ENCODE measurements around the gene OPCML. TPM values are rescaled to one million over a fixed set of nuclear protein-coding genes. Genes with fewer than 3 reads are reported as not detected.

Gene OPCML
- total RNA-seq, 1 donor from 2014 or later, result 0.58 TPM

- DNase-seq (ENCODE audit: extremely low read depth, low read depth, low spot score), result no peak
These were observed 8.9 kb upstream of the OPCML start for GRCh38 chr11:133541021-133541719.

GRCh38 chr11:133536198-133536597 is 3.9 kb upstream of the OPCML start:
- DNase-seq (ENCODE audit: extremely low read depth, low read depth, low spot score), result no peak

- no peak for DNase-seq (ENCODE audit: extremely low read depth, low read depth, low spot score)
These were observed 904 bp upstream of the OPCML start for GRCh38 chr11:133533205-133533604.

- no peak for DNase-seq (ENCODE audit: extremely low read depth, low read depth, low spot score)
These were observed 843 bp downstream of the OPCML start for GRCh38 chr11:133531458-133531857.

GRCh38 chr11:133530501-133530835 is 1.8 kb downstream of the OPCML start:
- no peak for DNase-seq (ENCODE audit: extremely low read depth, low read depth, low spot score)

- DNase-seq (ENCODE audit: extremely low read depth, low read depth, low spot score), result no peak
These were observed 2.3 kb downstream of the OPCML start for GRCh38 chr11:133529807-133530500.

GRCh38 chr11:133526790-133527189 is 5.5 kb downstream of the OPCML start:
- no peak for DNase-seq (ENCODE audit: extremely low read depth, low read depth, low spot score)

GRCh38 chr11:133525976-133526375 is 6.3 kb downstream of the OPCML start:
- DNase-seq (ENCODE audit: extremely low read depth, low read depth, low spot score), result no peak

GRCh38 chr11:133524488-133524887 is 7.8 kb downstream of the OPCML start:
- no peak for DNase-seq (ENCODE audit: extremely low read depth, low read depth, low spot score)

GRCh38 chr11:133522344-133522743 is 10.0 kb downstream of the OPCML start:
- no peak for DNase-seq (ENCODE audit: extremely low read depth, low read depth, low spot score)

GRCh38 chr11:133521502-133521901 is 10.8 kb downstream of the OPCML start:
- no peak for DNase-seq (ENCODE audit: extremely low read depth, low read depth, low spot score)

- no peak for DNase-seq (ENCODE audit: extremely low read depth, low read depth, low spot score)
These were observed 11.6 kb downstream of the OPCML start for GRCh38 chr11:133520707-133521106.

- DNase-seq (ENCODE audit: extremely low read depth, low read depth, low spot score), result no peak
These were observed 12.7 kb downstream of the OPCML start for GRCh38 chr11:133519560-133519959.

GRCh38 chr11:133518702-133519264 is 13.5 kb downstream of the OPCML start:
- no peak for DNase-seq (ENCODE audit: extremely low read depth, low read depth, low spot score)

GRCh38 chr11:133516845-133517244 is 15.5 kb downstream of the OPCML start:
- no peak for DNase-seq (ENCODE audit: extremely low read depth, low read depth, low spot score)

- no peak for DNase-seq (ENCODE audit: extremely low read depth, low read depth, low spot score)
These were observed 17.2 kb downstream of the OPCML start for GRCh38 chr11:133515107-133515506.

GRCh38 chr11:133509924-133510697 is 22.2 kb downstream of the OPCML start:
- no peak for DNase-seq (ENCODE audit: extremely low read depth, low read depth, low spot score)

GRCh38 chr11:133508468-133508867 is 23.8 kb downstream of the OPCML start:
- no peak for DNase-seq (ENCODE audit: extremely low read depth, low read depth, low spot score)

- no peak for DNase-seq (ENCODE audit: extremely low read depth, low read depth, low spot score)
These were observed 25.1 kb downstream of the OPCML start for GRCh38 chr11:133507185-133507584.

- DNase-seq (ENCODE audit: extremely low read depth, low read depth, low spot score), result no peak
These were observed 25.7 kb downstream of the OPCML start for GRCh38 chr11:133506551-133507094.

- no peak for DNase-seq (ENCODE audit: extremely low read depth, low read depth, low spot score)
These were observed 26.3 kb downstream of the OPCML start for GRCh38 chr11:133506023-133506422.

Data from glomerular endothelial cell (primary cell).